ENCODE data around the gene PYGB. TPM values are rescaled to one million over a fixed set of nuclear protein-coding genes. Genes with fewer than 3 reads are reported as not detected.

PYGB gene
- total and polyA plus RNA-seq, 7 donors: 4.9 to 22.3 (median 9.5) TPM

DNA sequence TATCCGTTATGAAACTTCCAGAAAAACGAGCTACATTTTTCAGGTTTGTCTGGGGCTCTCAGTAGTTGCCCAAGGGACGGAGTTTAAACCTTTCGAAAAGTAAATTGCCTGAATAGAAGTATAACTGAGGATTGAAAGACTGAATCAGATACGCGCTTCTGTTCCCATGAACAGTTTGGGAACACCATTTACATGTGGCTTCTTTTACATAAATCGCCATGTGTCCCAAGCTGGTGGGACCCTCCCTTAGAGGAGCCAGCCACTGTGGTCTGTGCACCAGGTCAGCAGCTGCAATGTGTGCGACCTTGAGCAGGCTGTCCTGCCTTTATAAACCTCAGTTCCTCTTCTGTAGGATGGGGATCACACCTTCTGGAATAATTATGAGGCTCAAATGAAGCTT lies 41.3 kb upstream of the PYGB start:
- Histone ChIP-seq H3K27me3 (ENCODE audit: insufficient read depth in 3 of 3, low read length in 2 of 3) (no peaks in the 10 kb centered on the region), H3K9me3 (no peaks in the 10 kb centered on the region), H3K36me3 (ENCODE audit: insufficient read depth in 1 of 2, low read depth in 1 of 2) (peaks cover 2 to 19% of the 10 kb centered on the region in 2 donors), H3K4me3 (no peak overlapping the region), H3K4me1 (peaks cover 3% of the 10 kb centered on the region), H3K27ac (no peak overlapping the region)
- DNase-seq: no peak
- ATAC-seq: no peak
- WGBS, 3 donors: 96 to 97% (median 96%) methylated on average over 8 of the region's 8 CpGs
- TF ChIP-seq, protein P1, sequence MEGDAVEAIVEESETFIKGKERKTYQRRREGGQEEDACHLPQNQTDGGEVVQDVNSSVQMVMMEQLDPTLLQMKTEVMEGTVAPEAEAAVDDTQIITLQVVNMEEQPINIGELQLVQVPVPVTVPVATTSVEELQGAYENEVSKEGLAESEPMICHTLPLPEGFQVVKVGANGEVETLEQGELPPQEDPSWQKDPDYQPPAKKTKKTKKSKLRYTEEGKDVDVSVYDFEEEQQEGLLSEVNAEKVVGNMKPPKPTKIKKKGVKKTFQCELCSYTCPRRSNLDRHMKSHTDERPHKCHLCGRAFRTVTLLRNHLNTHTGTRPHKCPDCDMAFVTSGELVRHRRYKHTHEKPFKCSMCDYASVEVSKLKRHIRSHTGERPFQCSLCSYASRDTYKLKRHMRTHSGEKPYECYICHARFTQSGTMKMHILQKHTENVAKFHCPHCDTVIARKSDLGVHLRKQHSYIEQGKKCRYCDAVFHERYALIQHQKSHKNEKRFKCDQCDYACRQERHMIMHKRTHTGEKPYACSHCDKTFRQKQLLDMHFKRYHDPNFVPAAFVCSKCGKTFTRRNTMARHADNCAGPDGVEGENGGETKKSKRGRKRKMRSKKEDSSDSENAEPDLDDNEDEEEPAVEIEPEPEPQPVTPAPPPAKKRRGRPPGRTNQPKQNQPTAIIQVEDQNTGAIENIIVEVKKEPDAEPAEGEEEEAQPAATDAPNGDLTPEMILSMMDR (IDR thresholded peaks at IDR 0.05): no peak
- intact Hi-C loops (cut with DNase I): no loop called here

DNA sequence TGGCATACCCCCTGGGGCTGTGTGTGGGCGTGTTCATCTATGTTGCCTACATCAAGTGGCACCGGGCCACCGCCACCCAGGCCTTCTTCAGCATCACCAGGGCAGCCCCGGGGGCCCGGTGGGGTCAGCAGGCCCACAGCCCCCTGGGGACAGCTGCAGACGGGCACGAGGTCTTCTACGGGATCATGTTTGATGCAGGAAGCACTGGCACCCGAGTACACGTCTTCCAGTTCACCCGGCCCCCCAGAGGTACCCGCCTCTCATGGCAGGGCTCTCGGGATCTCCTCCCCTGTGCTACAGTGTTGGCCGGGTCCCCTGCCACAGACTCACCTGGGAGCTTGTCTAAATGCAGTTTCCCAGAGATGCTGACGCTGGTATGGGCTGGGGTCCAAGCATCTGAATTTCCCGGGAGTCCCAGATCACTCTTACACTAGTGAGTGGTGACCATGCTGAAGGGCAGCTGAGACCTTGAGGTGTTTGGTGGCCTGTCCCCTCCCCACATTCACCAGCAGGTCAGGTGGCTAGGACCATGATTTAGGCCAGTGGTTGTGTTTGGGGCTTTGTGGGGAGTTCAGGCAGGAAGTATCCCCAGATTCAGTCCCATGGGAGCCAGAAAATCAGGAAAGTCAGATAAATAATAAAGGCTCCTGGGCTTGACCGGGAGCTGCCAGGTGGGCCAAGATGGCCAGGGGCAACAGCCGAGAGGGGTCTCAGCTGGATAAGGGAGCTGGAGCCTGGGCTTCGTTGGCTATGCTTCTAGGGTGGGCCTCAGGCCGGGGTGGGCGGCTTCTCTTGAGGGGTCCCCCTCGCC lies 40.5 kb upstream of the PYGB start:
- H3K27ac ChIP-seq: no peak overlapping the region
- ATAC-seq: no peak
- H3K4me3 ChIP-seq: no peak overlapping the region
- no peaks in the 10 kb centered on the region for H3K9me3 ChIP-seq
- H3K36me3 ChIP-seq (ENCODE audit: insufficient read depth in 1 of 2, low read depth in 1 of 2): peaks cover 2 to 27% of the 10 kb centered on the region in 2 donors
- DNase-seq: no peak
- TF ChIP-seq, protein P1 (IDR thresholded peaks at IDR 0.05): no peak
- intact Hi-C loops (cut with DNase I): no loop called here
- WGBS, 3 donors: 92 to 95% (median 94%) methylated on average over 19 to 22 of the region's 22 CpGs
- no peaks in the 10 kb centered on the region for H3K27me3 ChIP-seq (ENCODE audit: insufficient read depth in 3 of 3, low read length in 2 of 3)
- H3K4me1 ChIP-seq: peaks cover 3% of the 10 kb centered on the region

DNA sequence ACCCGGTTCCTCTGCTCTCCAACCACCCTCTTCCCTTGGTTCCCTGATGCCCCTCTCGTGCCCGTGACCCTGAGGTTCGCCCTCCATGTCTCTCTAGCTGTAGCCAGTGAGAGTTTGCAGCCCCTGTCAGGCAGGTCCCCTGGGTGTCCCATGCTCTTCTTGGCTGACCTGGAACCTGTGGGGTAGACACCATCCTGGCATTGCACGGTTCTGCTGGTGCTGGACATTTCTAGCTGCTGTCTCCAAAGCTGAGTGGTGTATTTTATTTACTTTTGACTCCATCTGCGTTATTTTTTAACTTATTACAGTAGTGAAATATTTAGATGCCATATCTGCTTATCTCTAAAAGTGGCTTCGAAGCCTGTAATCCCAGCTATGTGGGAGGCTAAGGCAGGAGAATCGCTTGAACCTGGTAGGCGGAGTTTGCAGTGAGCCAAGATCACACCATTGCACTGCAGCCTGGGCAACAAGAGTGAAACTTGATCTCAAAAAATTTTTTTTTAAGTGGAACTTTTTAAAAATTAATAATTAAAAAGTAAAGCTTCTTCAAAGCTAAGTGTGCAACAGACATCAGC lies 39.8 kb upstream of the PYGB start:
- 78 to 84% (median 80%) methylated on average over 9 of the region's 9 CpGs for WGBS, 3 donors

DNA sequence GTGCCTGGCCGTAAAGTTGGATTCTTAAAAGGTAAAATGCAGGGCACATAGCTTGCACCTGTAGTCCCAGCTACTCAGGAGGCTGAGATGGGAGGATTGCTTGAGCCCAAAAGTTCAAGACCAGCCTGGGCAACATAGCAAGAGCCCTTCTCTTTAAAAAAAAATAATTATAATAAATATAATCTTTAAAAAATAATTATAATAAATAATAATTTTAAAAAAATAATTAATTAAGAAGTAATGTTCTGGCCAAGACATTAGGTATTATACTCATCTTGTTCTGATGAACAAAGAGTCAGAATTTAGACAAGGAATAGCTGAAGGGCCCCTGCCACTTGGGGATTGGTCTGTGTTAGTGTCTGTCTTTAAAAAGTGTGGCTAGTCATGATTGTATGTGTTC lies 38.5 kb upstream of the PYGB start:
- WGBS, 3 donors: 97 to 100% (median 100%) methylated on average over 1 of the region's 1 CpG
- no peaks in the 10 kb centered on the region for H3K9me3 ChIP-seq
- peaks cover 3% of the 10 kb centered on the region for H3K4me1 ChIP-seq
- H3K27me3 ChIP-seq (ENCODE audit: insufficient read depth in 3 of 3, low read length in 2 of 3): no peaks in the 10 kb centered on the region
- no peak overlapping the region for H3K4me3 ChIP-seq
- H3K27ac ChIP-seq: no peak overlapping the region
- DNase-seq (no peak), ATAC-seq (no peak)
- peaks cover 2 to 47% of the 10 kb centered on the region in 2 donors for H3K36me3 ChIP-seq (ENCODE audit: insufficient read depth in 1 of 2, low read depth in 1 of 2)
- intact Hi-C loops (cut with DNase I): no loop called here
- TF ChIP-seq, protein P1 (IDR thresholded peaks at IDR 0.05): no peak

More for the DNA sequence above, 39.8 kb upstream of the PYGB start:
- H3K9me3 ChIP-seq: no peaks in the 10 kb centered on the region
- H3K27ac ChIP-seq: no peak overlapping the region
- no peaks in the 10 kb centered on the region for H3K27me3 ChIP-seq (ENCODE audit: insufficient read depth in 3 of 3, low read length in 2 of 3)
- no peak for DNase-seq
- TF ChIP-seq, protein P1 (IDR thresholded peaks at IDR 0.05): no peak
- intact Hi-C loops (cut with DNase I): no loop called here
- H3K4me3 ChIP-seq: no peak overlapping the region
- H3K36me3 ChIP-seq (ENCODE audit: insufficient read depth in 1 of 2, low read depth in 1 of 2): peaks cover 2 to 34% of the 10 kb centered on the region in 2 donors
- ATAC-seq: no peak
- peaks cover 3% of the 10 kb centered on the region for H3K4me1 ChIP-seq

Data from psoas muscle (tissue), 8 donors.